Retinal pigment epithelial cell (primary cell): ENCODE data around the gene DYRK3.
A peak's percentile ranks its signal among the peaks of the same experiment; 100 is the strongest.

Experiments used
- DNase-seq: peaks from one replicate; pipeline ENCODE4 v3.0.0-alpha.2; 2010; ENCODE audit warnings: low read depth
- H3K4me3 ChIP-seq: 2 replicates; pipeline ENCODE4 v1.5.1; 2011; ENCODE audit warnings: mild to moderate bottlenecking, low read length, control low read depth, moderate library complexity
- CTCF ChIP-seq: conservative IDR thresholded peaks from 2 replicates; pipeline ENCODE4 v1.5.1; 2011; ENCODE audit warnings: low read depth, low read length, control low read depth, inconsistent platforms

Gene DYRK3

GRCh38 chr1:206661161-206661820 is 26.0 kb downstream of the DYRK3 start:
- no peak for DNase-seq
- no peak for TF ChIP-seq CTCF
- no peak overlapping the region for H3K4me3 ChIP-seq

- no peak overlapping the region for H3K4me3 ChIP-seq
- no peak for TF ChIP-seq CTCF
- no peak for DNase-seq
Observed at GRCh38 chr1:206662396-206663092, 27.2 kb downstream of the DYRK3 start.

- no peak for DNase-seq
- no peak for TF ChIP-seq CTCF
- H3K4me3 ChIP-seq, result no peak overlapping the region
Observed at GRCh38 chr1:206663362-206663761, 28.0 kb downstream of the DYRK3 start.

- peak overlapping the region; percentile 33 for H3K4me3 ChIP-seq
- TF ChIP-seq CTCF, result peak; percentile 77
- no peak for DNase-seq
Observed at GRCh38 chr1:206663832-206664652, 28.7 kb downstream of the DYRK3 start.

- TF ChIP-seq CTCF, result no peak
- DNase-seq, result no peak
- H3K4me3 ChIP-seq, result no peak overlapping the region
Observed at GRCh38 chr1:206664740-206665139, 29.4 kb downstream of the DYRK3 start.

- no peak for DNase-seq
- H3K4me3 ChIP-seq, result no peak overlapping the region
- no peak for TF ChIP-seq CTCF
Observed at GRCh38 chr1:206666031-206666561, 30.8 kb downstream of the DYRK3 start.
